Measurements from ENCODE around the gene ZNF397.

The ZNF397 gene

DNA sequence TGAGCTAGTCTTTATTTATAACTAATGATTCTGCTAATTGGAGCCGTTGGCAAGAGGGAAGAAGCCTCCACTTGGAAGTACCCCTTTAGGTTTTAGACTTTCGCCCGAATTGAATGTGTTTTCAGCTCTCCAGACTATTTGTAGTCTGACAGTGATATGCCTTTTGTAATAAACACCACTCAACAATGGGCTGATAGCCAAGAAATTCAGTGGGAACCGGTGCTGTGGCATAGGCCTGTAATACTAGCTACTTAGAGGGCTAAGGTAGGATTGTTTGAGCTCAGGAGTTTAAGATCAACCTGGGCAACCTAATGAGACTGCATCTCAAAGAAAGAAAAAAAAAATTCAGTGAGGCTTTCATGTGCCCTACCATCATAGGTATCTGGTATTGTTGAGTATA, 62.8 kb downstream of the ZNF397 start:
- DNase-seq: no peak

DNA sequence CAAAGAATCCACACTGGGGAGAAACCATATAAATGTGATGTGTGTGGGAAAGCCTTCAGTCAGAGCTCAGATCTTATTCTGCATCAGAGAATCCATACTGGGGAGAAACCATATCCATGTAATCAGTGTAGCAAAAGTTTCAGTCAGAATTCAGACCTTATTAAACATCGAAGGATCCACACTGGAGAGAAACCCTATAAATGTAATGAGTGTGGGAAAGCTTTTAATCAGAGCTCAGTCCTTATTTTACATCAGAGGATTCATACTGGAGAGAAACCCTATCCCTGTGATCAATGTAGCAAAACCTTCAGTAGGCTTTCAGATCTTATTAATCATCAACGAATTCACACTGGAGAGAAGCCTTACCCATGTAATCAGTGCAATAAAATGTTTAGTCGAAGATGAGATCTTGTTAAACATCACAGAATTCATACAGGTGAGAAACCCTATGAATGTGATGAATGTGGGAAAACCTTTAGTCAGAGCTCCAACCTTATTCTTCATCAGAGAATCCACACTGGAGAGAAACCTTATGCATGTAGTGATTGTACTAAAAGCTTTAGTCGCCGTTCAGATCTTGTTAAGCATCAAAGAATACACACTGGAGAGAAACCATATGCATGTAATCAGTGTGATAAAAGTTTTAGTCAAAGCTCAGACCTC, 65.9 kb downstream of the ZNF397 start:
- no peak for DNase-seq
